AG10803 (cell line): ENCODE data around the gene IER5L.

Experiments
- DNase-seq: peaks from one replicate; pipeline ENCODE4 v3.0.0; 2010; ENCODE audit warnings: low read depth
- H3K4me3 ChIP-seq: 2 replicates; pipeline ENCODE4 v1.5.1; 2011; ENCODE audit warnings: mild to moderate bottlenecking, low read length, control low read depth
- TF ChIP-seq, protein P1 (sequence below): conservative IDR thresholded peaks from 2 replicates; pipeline ENCODE4 v1.5.1; 2011; ENCODE audit warnings: mild to moderate bottlenecking, low read length, control low read depth, inconsistent platforms

Gene IER5L

DNA sequence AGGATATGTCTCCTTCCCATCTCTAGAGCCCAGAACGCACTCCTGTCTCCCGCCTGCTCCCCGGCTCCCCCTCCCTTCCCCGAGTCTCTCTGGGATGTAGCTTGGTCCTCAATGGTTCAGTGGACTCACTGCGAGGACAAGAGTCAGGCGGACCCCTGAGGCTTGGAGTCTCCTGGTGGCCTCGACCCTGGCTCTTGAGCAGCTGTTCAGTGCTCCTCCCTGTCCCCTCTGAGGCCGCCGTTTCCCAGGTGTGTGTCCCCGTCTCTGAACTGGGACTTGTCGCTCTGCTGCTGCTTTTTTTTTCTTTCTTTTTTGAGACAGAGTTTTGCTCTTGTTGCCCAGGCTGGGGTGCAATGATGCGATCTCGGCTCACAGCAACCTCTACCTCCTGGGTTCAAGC lies 44.8 kb upstream of the IER5L start:
- no peak overlapping the region for H3K4me3 ChIP-seq
- TF ChIP-seq, protein P1, sequence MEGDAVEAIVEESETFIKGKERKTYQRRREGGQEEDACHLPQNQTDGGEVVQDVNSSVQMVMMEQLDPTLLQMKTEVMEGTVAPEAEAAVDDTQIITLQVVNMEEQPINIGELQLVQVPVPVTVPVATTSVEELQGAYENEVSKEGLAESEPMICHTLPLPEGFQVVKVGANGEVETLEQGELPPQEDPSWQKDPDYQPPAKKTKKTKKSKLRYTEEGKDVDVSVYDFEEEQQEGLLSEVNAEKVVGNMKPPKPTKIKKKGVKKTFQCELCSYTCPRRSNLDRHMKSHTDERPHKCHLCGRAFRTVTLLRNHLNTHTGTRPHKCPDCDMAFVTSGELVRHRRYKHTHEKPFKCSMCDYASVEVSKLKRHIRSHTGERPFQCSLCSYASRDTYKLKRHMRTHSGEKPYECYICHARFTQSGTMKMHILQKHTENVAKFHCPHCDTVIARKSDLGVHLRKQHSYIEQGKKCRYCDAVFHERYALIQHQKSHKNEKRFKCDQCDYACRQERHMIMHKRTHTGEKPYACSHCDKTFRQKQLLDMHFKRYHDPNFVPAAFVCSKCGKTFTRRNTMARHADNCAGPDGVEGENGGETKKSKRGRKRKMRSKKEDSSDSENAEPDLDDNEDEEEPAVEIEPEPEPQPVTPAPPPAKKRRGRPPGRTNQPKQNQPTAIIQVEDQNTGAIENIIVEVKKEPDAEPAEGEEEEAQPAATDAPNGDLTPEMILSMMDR, result no peak
- no peak for DNase-seq

- no peak for DNase-seq
- TF ChIP-seq, protein P1, result no peak
- no peak overlapping the region for H3K4me3 ChIP-seq
Observed at GRCh38 chr9:129221979-129222635, 44.0 kb upstream of the IER5L start.

DNA sequence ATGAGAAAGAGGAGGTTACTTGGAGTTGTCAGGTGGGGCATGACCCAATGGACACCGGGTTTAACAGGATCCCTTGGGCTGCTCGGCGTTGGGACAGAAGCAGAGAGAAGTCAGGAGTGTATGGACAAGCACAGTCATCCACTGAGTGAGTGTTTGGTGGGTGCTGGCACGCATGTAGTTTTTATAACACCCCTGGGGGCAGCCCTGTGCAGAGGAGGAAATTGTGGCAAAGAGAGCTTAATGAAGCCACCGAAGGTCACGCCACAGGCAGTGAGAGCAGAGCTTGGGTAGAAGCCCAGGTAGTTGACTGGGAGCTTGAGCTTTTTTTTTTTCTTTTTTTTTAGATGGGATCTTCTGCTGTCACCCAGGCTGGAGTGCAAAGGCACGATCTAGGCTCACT lies 43.2 kb upstream of the IER5L start:
- no peak overlapping the region for H3K4me3 ChIP-seq
- TF ChIP-seq, protein P1, result no peak
- DNase-seq, result no peak

DNA sequence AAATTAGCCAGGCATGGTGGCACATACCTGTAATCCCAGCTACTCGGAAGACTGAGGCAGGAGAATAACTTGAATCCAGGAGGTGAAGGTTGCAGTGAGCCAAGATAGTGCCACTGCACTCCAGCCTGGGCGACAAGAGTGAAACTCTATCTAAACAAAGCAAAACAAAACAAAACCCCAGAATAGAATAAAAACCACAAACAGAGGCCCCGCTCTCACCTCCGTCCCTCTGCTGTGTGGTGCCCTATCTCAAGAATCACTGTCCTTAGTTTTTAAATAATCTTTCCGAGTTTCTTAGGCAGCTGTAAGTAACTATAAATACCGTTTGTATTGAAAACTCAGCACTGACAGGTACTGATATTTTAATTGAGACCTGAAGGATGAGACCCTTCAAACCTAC lies 42.7 kb upstream of the IER5L start:
- no peak overlapping the region for H3K4me3 ChIP-seq
- TF ChIP-seq, protein P1, result no peak
- no peak for DNase-seq

- DNase-seq, result no peak
- TF ChIP-seq, protein P1, result no peak
- no peak overlapping the region for H3K4me3 ChIP-seq
Observed at GRCh38 chr9:129218918-129219317, 40.9 kb upstream of the IER5L start.

DNA sequence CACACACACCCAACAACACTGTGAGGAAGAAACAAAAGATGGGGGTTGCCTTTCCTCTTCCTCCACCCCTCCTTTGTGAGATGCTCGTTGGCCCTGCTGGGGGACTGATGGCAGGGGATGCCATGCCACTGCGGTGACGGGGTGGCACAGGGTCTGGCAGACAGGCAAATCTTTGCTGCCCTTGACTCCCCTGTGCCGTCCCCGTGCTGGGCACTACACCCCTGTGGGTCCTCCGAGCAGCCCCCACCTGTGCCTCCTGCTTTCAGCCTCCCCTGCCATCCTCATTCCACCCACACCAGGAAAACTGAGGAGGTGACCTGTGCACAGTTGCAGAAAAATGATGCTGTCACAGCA lies 40.2 kb upstream of the IER5L start:
- H3K4me3 ChIP-seq, result no peak overlapping the region
- no peak for DNase-seq
- TF ChIP-seq, protein P1, result no peak

GRCh38 chr9:129213551-129213950 lies 35.5 kb upstream of the IER5L start:
- TF ChIP-seq, protein P1, result no peak
- no peak for DNase-seq
- no peak overlapping the region for H3K4me3 ChIP-seq
